Embryonic facial prominence (tissue), 1 donor: ENCODE measurements around the gene ZNF540.
A peak's percentile ranks its signal among the peaks of the same experiment; 100 is the strongest.
"Not testable (repeated sequence)": the region's sequence is repeated elsewhere in the genome, so short reads cannot be mapped to it uniquely, and the experiment has no call there.

Experiments
- DNase-seq: peaks from one replicate; pipeline ENCODE4 v3.0.0-alpha.2; 2016; ENCODE audit errors: extremely low spot score

Gene ZNF540

GRCh38 chr19:37594304-37594981, at the start of gene ZNF540, which contains the start of gene ZNF571:
TSS of gene ZNF540 (plus strand) at chr19:37594876. CDS start at chr19:37598448, 3,572 bp downstream.
TSS of gene ZNF571 (minus strand) at chr19:37594792. CDS start at chr19:37586676, 8,116 bp downstream.
- peak; percentile 93 for DNase-seq

- peak; percentile 38 for DNase-seq
Observed at GRCh38 chr19:37551129-37551993, 43.3 kb upstream of the ZNF540 start.

GRCh38 chr19:37563518-37563917, 31.2 kb upstream of the ZNF540 start:
- DNase-seq: no peak

GRCh38 chr19:37564624-37565369, 29.9 kb upstream of the ZNF540 start:
- DNase-seq: no peak

- DNase-seq: no peak
Observed at GRCh38 chr19:37565370-37565669, 29.4 kb upstream of the ZNF540 start.

- no peak for DNase-seq
Observed at GRCh38 chr19:37572203-37572602, 22.5 kb upstream of the ZNF540 start.

- DNase-seq: no peak
Observed at GRCh38 chr19:37583340-37583739, 11.3 kb upstream of the ZNF540 start.

- no peak for DNase-seq
Observed at GRCh38 chr19:37593996-37594303, 726 bp upstream of the ZNF540 start.

GRCh38 chr19:37594982-37595382, 306 bp downstream of the ZNF540 start:
- DNase-seq: peak; percentile 7

- DNase-seq: no peak
Observed at GRCh38 chr19:37635076-37636056, 40.7 kb downstream of the ZNF540 start.

- DNase-seq: no peak
Observed at GRCh38 chr19:37654118-37654517, 59.4 kb downstream of the ZNF540 start.

GRCh38 chr19:37654629-37655300, 60.1 kb downstream of the ZNF540 start:
- no peak for DNase-seq

GRCh38 chr19:37655301-37655688, 60.6 kb downstream of the ZNF540 start, which contains the start of gene ZFP30:
TSS of gene ZFP30 (minus strand) at chr19:37655465. CDS start at chr19:37647822, 7,643 bp downstream.
- peak; percentile 65 for DNase-seq

GRCh38 chr19:37655689-37656371, 61.2 kb downstream of the ZNF540 start:
- peak; percentile 43 for DNase-seq

GRCh38 chr19:37657157-37657556, 62.5 kb downstream of the ZNF540 start:
- DNase-seq: not testable (repeated sequence)
